ENCODE results near the gene SPRING1. TPM values are rescaled to one million over a fixed set of nuclear protein-coding genes. Genes with fewer than 3 reads are reported as not detected.

The SPRING1 gene
- total and polyA plus RNA-seq, 2 experiments from 2014 or later, result 16.8 to 21.4 TPM

- H3K27ac ChIP-seq, result no peak overlapping the region
- no peaks in the 10 kb centered on the region for H3K9me3 ChIP-seq (ENCODE audit: low read depth)
- no peaks in the 10 kb centered on the region for H3F3A ChIP-seq (ENCODE audit: insufficient read depth)
- H3K79me2 ChIP-seq (ENCODE audit: insufficient read depth), result no peaks in the 10 kb centered on the region
- H3K36me3 ChIP-seq (ENCODE audit: low read depth), result no peaks in the 10 kb centered on the region
- in situ Hi-C loops (cut with MboI), result no loop called here
- H2AFZ ChIP-seq, result no peak overlapping the region
- TF ChIP-seq EZH2 (IDR thresholded peaks at IDR 0.05; ENCODE audit: insufficient read depth, poor library complexity, severe bottlenecking), result no peak
- no peaks in the 10 kb centered on the region for H4K20me1 ChIP-seq (ENCODE audit: insufficient read depth)
- 58 to 59% methylated on average over 8 of the region's 8 CpGs for WGBS, 2 experiments (ENCODE audit: low coverage in 1 of 2, low lambda C conversion rate in 2 of 2, missing lambda C conversion rate in 2 of 2)
- H3K4me2 ChIP-seq (ENCODE audit: unreplicated experiment), result no peak overlapping the region
- peaks cover 38% of the 10 kb centered on the region for H3K27me3 ChIP-seq (replicated peaks; ENCODE audit: insufficient read depth)
- peaks cover 4% of the 10 kb centered on the region; the same call in 1 of the 2 replicates for H3K4me1 ChIP-seq (ENCODE audit: insufficient read depth)
- DNase-seq, result no peak
- H3K4me3 ChIP-seq, result no peak overlapping the region
- no peaks in the 10 kb centered on the region for H3K9me2 ChIP-seq (ENCODE audit: insufficient read depth)
- no peak overlapping the region for H3K9ac ChIP-seq
Measured at GRCh38 chr12:116689979-116690744, 47.7 kb downstream of the SPRING1 start.

GRCh38 chr12:116689521-116689920 lies 48.3 kb downstream of the SPRING1 start:
- no peak for DNase-seq
- TF ChIP-seq EZH2 (IDR thresholded peaks at IDR 0.05; ENCODE audit: insufficient read depth, poor library complexity, severe bottlenecking) (no peak), EZH2phosphoT487 (IDR thresholded peaks at IDR 0.05; ENCODE audit: insufficient read depth, low read depth) (no peak)
- Histone ChIP-seq H3K27me3 (replicated peaks; ENCODE audit: insufficient read depth) (peaks cover 31% of the 10 kb centered on the region), H3K79me2 (ENCODE audit: insufficient read depth) (no peaks in the 10 kb centered on the region), H3K9me2 (ENCODE audit: insufficient read depth) (no peaks in the 10 kb centered on the region), H3F3A (ENCODE audit: insufficient read depth) (no peaks in the 10 kb centered on the region), H3K4me2 (ENCODE audit: unreplicated experiment) (no peak overlapping the region), H3K4me1 (ENCODE audit: insufficient read depth) (peaks cover 4% of the 10 kb centered on the region; the same call in 1 of the 2 replicates), H2AFZ (no peak overlapping the region), H3K27ac (no peak overlapping the region), H4K20me1 (ENCODE audit: insufficient read depth) (no peaks in the 10 kb centered on the region), H3K9ac (no peak overlapping the region), H3K9me3 (ENCODE audit: low read depth) (no peaks in the 10 kb centered on the region), H3K4me3 (no peak overlapping the region), H3K36me3 (ENCODE audit: low read depth) (no peaks in the 10 kb centered on the region)
- in situ Hi-C loops (cut with MboI), result no loop called here
- WGBS, 2 experiments (ENCODE audit: low coverage in 1 of 2, low lambda C conversion rate in 2 of 2, missing lambda C conversion rate in 2 of 2), result 75 to 76% methylated on average over 5 of the region's 5 CpGs

Small RNA genes within 50 kb of the gene (small RNA-seq; reads per million reads assigned to genes)
- gene RNU6-558P (ENCODE audit: low read depth, low replicate concordance), result not detected

Other genes starting within 250 kb of the SPRING1 start
- 0.32 and 0.63 TPM in 2 replicates for gene MAP1LC3B2, start 178.7 kb downstream of the SPRING1 start, total RNA-seq (2014; rRNA removed; shearing (Covaris generic))
- 8.4 and 9.0 TPM in 2 replicates for gene MAP1LC3B2, start 178.7 kb downstream of the SPRING1 start, polyA plus RNA-seq (2016; fragmentation: Nextera tagmentation; extraction: Ambion mirVana)
- gene RNFT2, start 246 bp upstream of the SPRING1 start, total RNA-seq (2014; rRNA removed; shearing (Covaris generic)), result 0.43 TPM in 1 of 2 replicates, not detected in the other
- 0.24 and 0.33 TPM in 2 replicates for gene RNFT2, start 246 bp upstream of the SPRING1 start, polyA plus RNA-seq (2016; fragmentation: Nextera tagmentation; extraction: Ambion mirVana)
- gene HRK, start 143.4 kb upstream of the SPRING1 start, total RNA-seq (2014; rRNA removed; shearing (Covaris generic)), result not detected in 2 replicates
- gene HRK, start 143.4 kb upstream of the SPRING1 start, polyA plus RNA-seq (2016; fragmentation: Nextera tagmentation; extraction: Ambion mirVana), result not detected in 2 replicates
- 23.1 and 27.7 TPM in 2 replicates for gene FBXW8, start 172.9 kb upstream of the SPRING1 start, total RNA-seq (2014; rRNA removed; shearing (Covaris generic))
- 11.0 and 12.7 TPM in 2 replicates for gene FBXW8, start 172.9 kb upstream of the SPRING1 start, polyA plus RNA-seq (2016; fragmentation: Nextera tagmentation; extraction: Ambion mirVana)

Data from GM23248 (cell line).